Activated CD4-positive, alpha-beta memory T cell treated with anti-CD3 and anti-CD28 coated beads for 36 hours (primary cell): ENCODE data around the gene ARHGEF4. TPM values are rescaled to one million over a fixed set of nuclear protein-coding genes. Genes with fewer than 3 reads are reported as not detected.
"Not testable (repeated sequence)": the region's sequence is repeated elsewhere in the genome, so short reads cannot be mapped to it uniquely, and the experiment has no call there.

Source experiments
- CTCF ChIA-PET: fragments of 350-600 bp; sonication (Branson Sonifier 250); formaldehyde crosslinking; loops from one replicate; lab custom pipeline; 2021; ENCODE audit warnings: antibody characterized with exemption, inconsistent platforms; lab: Charles Lee
- POLR2A ChIA-PET: fragments of 350-600 bp; sonication (Branson Sonifier 250); formaldehyde crosslinking; loops from one replicate; lab custom pipeline; 2021; ENCODE audit warnings: antibody characterized with exemption; lab: Charles Lee
- DNase-seq: peaks from one replicate; pipeline ENCODE4 v3.0.0-alpha.2; 2020
- H3K27ac Mint-ChIP-seq: one replicate; pipeline ENCODE4 v1.8.0; 2021; ENCODE audit warnings: mixed read lengths
- H3K27me3 Mint-ChIP-seq: one replicate; pipeline ENCODE4 v1.8.0; 2021; ENCODE audit warnings: mixed read lengths
- H3K36me3 Mint-ChIP-seq: one replicate; pipeline ENCODE4 v1.8.0; 2021; ENCODE audit warnings: mixed read lengths
- H3K4me1 Mint-ChIP-seq: one replicate; pipeline ENCODE4 v1.8.0; 2021; ENCODE audit warnings: low read depth, mixed read lengths
- H3K4me3 Mint-ChIP-seq: one replicate; pipeline ENCODE4 v1.8.0; 2021; ENCODE audit warnings: mild to moderate bottlenecking, mixed read lengths
- H3K9me3 Mint-ChIP-seq: one replicate; pipeline ENCODE4 v1.8.0; 2021; ENCODE audit warnings: mixed read lengths
- intact Hi-C: fragments of 100-400 bp; cut with micrococcal nuclease; formaldehyde crosslinking; loops from one replicate; pipeline ENCODE4 v1.15.1; 2023
- total RNA-seq, 2 experiments: library from RNA; stranded (reverse); gene quantifications; one replicate each; pipeline ENCODE4 v1.2.3, GENCODE V29; 2021

The ARHGEF4 gene
- total RNA-seq, 2 experiments from 2014 or later: 0.52 to 0.58 TPM

DNA sequence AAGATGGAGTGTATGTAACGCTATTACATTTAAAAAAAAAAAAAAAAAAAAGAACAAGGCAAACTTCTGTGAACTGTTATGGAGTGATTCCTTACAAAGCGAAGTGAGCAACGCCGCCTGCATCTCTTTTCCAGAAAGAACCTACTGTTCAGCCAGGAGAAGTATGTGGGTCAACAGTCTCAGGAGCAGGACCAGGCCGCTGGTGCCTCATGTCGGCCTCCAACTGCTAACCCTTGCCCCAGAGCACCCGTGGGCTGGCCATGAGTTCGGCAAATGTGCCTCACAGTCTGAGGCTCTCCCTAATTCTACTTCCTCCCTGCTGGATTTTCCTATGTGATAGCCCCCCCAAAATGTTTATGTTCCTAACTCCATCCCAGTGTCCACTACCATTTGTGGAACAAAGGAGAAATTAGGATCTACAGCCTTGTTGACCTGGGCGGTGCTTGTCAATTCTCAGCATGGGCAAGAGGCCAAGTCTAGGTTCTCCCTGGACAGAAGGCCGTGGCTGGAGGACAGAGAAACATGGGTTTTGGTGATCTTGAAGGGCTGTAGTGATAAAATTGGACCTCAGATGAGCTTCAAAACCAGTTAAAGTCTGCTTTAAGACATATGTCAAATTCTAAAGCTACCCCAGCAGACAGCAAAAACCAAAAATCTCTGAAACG, 240.6 kb downstream of the ARHGEF4 start:
- POLR2A ChIA-PET: no interaction called here
- Mint-ChIP-seq H3K4me1 (peaks cover 40% of the 10 kb centered on the region), H3K27ac (no peak overlapping the region), H3K4me3 (no peak overlapping the region), H3K9me3 (no peaks in the 10 kb centered on the region), H3K36me3 (peaks cover 42% of the 10 kb centered on the region), H3K27me3 (no peaks in the 10 kb centered on the region)
- no peak for DNase-seq
- intact Hi-C loops: no loop called here
- CTCF ChIA-PET: no interaction called here

DNA sequence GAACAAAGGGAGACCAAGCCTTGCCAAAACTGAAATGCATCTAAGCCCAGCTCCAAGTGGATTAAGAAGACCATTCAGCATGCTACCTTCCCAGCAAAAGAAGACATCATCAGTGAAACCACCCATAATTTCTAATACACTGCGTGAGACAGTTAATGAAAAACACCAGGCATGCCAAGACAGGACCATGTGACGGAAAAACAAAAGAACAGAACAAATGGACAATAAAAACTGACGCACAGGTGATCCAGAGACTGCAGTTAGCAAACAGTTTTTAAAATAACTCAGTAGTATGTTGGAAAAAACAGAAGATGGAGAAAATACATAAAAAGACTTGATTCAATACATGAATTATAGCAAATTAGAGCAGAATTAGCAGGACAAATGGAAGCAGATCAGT, 241.3 kb downstream of the ARHGEF4 start:
- CTCF ChIA-PET: no interaction called here
- Mint-ChIP-seq H3K4me3 (no peak overlapping the region), H3K36me3 (peaks cover 45% of the 10 kb centered on the region), H3K27me3 (no peaks in the 10 kb centered on the region), H3K4me1 (peaks cover 40% of the 10 kb centered on the region), H3K27ac (no peak overlapping the region), H3K9me3 (no peaks in the 10 kb centered on the region)
- intact Hi-C loops: no loop called here
- DNase-seq: no peak
- POLR2A ChIA-PET: no interaction called here

DNA sequence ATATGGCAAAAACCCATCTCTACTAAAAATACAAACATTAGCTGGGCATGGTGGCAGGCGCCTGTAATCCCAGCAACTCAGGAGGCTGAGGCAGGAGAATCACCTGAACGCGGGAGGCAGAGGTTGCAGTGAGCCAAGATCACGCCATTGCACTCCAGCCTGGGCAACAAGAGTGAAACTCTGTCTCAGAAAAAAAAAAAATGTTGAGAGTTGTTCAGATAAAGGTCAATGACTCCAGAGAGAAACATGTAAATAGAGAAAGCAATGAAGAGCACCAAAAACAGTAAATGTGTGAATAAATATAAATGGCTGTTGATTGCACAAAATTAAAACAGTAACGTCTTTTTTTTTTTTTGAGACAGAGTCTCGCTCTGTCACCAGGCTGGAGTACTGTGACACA, 243.2 kb downstream of the ARHGEF4 start:
- H3K27ac Mint-ChIP-seq: not testable (repeated sequence)

DNA sequence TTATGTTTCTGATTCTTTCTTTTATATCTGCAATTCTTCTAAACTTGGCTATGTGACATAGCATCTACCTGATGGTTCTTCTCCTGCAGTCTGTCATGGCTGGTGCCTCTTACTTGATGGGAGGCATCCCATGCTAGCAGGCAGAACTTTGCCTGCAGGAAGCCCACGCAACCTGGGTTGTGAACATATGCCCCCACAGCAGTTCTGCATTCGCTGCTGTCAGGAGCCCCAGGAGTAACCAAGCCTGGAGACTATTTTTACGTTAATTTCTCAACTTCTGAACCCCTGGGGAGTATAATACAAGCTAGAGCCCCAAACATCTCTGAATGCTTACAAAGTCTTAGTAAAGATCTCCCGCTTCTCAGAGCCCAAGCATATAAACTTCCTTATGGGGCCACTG, 244.5 kb downstream of the ARHGEF4 start:
- Mint-ChIP-seq H3K9me3 (no peaks in the 10 kb centered on the region), H3K27ac (no peak overlapping the region), H3K4me3 (no peak overlapping the region), H3K27me3 (no peaks in the 10 kb centered on the region), H3K4me1 (peaks cover 38% of the 10 kb centered on the region), H3K36me3 (peaks cover 43% of the 10 kb centered on the region)
- DNase-seq: no peak
- CTCF ChIA-PET: no interaction called here
- intact Hi-C loops: loop anchor here (5.0 kb wide), 1 partner anchor 39 kb away; no protein-coding TSS in a partner anchor
- POLR2A ChIA-PET: interaction anchor here (1.0 kb wide), 1 partner anchor 12 kb away, joined by 3 read pairs; the partner anchor contains the start of gene FAM168B

More for the DNA sequence above, 243.2 kb downstream of the ARHGEF4 start:
- POLR2A ChIA-PET, DNase-seq, CTCF ChIA-PET, H3K9me3 Mint-ChIP-seq, H3K27me3 Mint-ChIP-seq, H3K4me3 Mint-ChIP-seq: not testable (repeated sequence)
- Mint-ChIP-seq H3K4me1 (peaks cover 33% of the 10 kb centered on the region), H3K36me3 (peaks cover 46% of the 10 kb centered on the region)
- intact Hi-C loops: loop anchor here (5.0 kb wide), 1 partner anchor 38 kb away; no protein-coding TSS in a partner anchor

DNA sequence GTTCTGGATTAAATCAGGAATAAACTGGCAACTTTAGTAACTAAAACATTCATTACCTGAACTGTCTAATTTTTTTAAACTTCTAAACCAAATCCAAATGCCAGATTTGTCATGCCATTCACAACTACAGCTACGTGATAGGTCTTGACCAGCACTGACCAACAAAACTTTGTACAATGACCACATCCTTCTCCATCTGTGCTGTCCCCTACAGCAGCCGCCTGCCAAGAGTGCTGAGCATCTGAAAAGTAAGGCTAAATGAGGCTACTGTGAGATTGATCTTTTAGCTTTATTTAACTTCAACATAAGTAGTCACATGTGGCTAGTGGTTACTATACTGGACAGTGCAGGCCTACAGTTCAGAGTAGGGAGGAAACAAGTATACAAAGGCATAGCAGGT, 248.9 kb downstream of the ARHGEF4 start:
- DNase-seq: no peak
- POLR2A ChIA-PET: no interaction called here
- Mint-ChIP-seq H3K4me3 (no peak overlapping the region), H3K27ac (no peak overlapping the region), H3K27me3 (no peaks in the 10 kb centered on the region), H3K4me1 (peaks cover 41% of the 10 kb centered on the region), H3K9me3 (no peaks in the 10 kb centered on the region), H3K36me3 (peaks cover 47% of the 10 kb centered on the region)
- CTCF ChIA-PET: interaction anchor here (1.2 kb wide), 1 partner anchor 407 kb away, joined by 3 read pairs; no protein-coding TSS in a partner anchor
- intact Hi-C loops: no loop called here

DNA sequence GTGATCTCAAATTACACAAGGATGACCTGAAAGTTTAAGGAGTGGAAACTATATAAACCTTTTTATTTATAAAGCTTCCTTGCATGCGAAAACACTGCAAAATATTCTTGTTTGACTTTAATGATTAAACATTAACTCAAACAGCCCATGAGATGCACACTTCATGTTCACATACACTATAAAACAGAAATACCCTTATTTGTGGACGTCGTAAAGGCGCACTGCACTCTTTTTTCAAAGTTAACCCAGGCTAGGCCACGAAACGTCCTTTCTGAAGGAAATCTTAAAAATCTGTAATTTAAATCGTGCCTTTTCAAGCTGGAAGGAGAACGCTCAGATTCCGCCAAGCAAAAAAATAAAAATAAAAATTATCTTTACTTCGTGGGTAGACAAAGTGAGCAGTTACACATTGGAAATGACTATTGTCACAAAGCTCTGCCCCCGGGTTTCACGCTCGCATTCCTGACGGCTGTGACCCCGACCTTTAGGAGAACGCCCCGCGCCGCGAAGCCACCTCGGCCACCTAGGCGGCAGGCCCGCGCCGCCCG, 255.8 kb downstream of the ARHGEF4 start:
- ChIA-PET POLR2A (interaction anchor here (0.9 to 2.5 kb wide), 5 partner anchors 11 to 28 kb away, joined by 3 to 10 read pairs (median 5); partner anchors contain the start of gene PLEKHB2), CTCF (interaction anchor here (0.6 to 2.5 kb wide), 3 partner anchors 12 to 400 kb away, joined by 3 to 14 read pairs (median 7); partner anchors contain the start of genes MZT2A and PLEKHB2)
- no peak for DNase-seq
- H3K4me1 Mint-ChIP-seq: peaks cover 22% of the 10 kb centered on the region
- peak overlapping the region; percentile 69 for H3K27ac Mint-ChIP-seq
- no peaks in the 10 kb centered on the region for H3K9me3 Mint-ChIP-seq
- no peaks in the 10 kb centered on the region for H3K27me3 Mint-ChIP-seq
- H3K4me3 Mint-ChIP-seq: peak overlapping the region; percentile 78
- intact Hi-C loops: loop anchor here (1.0 to 5.0 kb wide), 4 partner anchors 12 to 910 kb away; partner anchors contain the start of genes MZT2B and SMPD4
- H3K36me3 Mint-ChIP-seq: peaks cover 20% of the 10 kb centered on the region

DNA sequence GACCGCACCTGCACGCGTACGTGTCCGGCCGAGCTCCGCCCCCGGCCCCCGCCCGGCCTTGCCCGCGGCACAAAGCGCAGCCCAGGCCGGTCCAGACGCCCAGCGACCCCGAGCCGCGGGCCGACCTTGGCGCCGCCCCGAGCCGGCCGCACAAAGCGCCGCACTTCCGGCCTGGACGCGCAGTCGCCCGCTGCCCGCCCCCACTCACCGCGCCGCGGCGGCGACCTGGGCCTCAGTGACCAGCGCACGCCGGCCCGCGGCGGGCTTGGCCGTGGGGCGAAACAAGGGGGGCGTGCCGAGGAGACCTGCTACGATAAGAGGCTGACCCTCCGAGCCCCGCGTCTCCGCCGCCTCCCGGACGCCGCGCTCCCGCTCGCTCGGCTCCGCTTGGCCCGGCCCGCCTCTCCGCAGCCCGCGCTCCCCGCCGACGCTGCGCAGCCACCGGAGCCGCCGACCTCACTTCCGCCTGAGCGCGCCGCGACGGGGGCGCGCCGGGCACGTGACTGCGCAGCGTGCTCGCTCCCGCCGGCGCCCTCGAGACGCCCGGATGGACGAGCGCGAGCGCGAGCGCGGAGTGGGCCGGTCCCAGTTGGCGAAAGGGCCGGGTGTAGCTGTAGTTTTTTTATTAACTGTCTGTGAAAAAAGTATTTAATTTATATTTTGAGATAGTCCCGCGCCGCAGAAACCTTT, 256.4 kb downstream of the ARHGEF4 start, which contains the start of gene FAM168B:
Gene FAM168B, minus strand, starts transcription at position 455 of the 690 bp plus-strand sequence. CDS start 10,814 bp downstream, outside the sequence.
- peaks cover 15% of the 10 kb centered on the region for H3K4me1 Mint-ChIP-seq
- H3K4me3 Mint-ChIP-seq: peak within 1 kb of the TSS; percentile 96
- no peaks in the 10 kb centered on the region for H3K27me3 Mint-ChIP-seq
- no peaks in the 10 kb centered on the region for H3K9me3 Mint-ChIP-seq
- POLR2A ChIA-PET: interaction anchor here (0.7 to 2.5 kb wide), 11 partner anchors 10 to 399 kb away, joined by 3 to 10 read pairs (median 3); partner anchors contain the start of gene PLEKHB2
- CTCF ChIA-PET: interaction anchor here (0.5 to 2.5 kb wide), 6 partner anchors 11 to 399 kb away, joined by 3 to 14 read pairs (median 3); partner anchors contain the start of genes MZT2A and PLEKHB2
- intact Hi-C loops: loop anchor here (1.0 to 5.0 kb wide), 4 partner anchors 11 to 911 kb away; partner anchors contain the start of genes MZT2B and SMPD4
- H3K27ac Mint-ChIP-seq: peak within 1 kb of the TSS; percentile 96
- H3K36me3 Mint-ChIP-seq: peaks cover 14% of the 10 kb centered on the region
- peak; percentile 92 for DNase-seq

DNA sequence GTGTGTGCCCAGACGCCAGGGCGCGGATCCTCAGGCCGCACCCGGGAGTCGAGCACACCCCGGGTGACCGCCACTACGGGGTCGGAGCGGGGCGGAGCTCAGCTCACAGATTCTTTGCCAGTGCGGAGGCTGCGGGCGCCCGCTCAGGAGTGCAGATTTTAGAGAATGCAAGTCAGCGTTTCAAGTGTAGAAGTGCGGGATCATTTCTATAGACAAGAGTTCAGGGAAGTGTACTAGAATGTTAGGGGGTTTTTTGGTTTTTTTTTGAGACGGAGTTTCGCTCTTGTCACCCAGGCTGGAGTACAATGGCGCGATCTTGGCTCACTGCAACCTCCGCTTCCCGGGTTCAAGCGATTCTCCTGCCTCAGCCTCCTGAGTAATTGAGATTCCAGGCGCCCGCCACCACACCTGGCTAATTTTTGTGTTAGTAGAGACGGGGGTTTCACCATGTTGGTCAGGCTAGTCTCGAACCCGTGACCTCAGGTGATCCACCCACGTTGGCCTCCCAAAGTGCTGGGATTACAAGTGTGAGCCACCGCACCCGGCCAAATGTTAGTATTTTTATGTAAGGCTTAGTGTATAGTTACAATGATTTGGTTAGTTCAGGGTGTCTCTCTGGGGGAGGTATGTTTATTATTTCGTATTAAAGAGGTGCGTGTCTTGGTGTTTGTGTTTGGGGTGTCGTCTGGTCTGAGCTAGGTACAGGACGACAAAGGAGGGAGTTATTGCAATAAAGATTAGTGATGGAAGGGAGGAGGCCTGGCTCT, 257.2 kb downstream of the ARHGEF4 start:
- POLR2A ChIA-PET: interaction anchor here (0.7 to 2.5 kb wide), 8 partner anchors 10 to 399 kb away, joined by 3 to 10 read pairs (median 4); partner anchors contain the start of gene PLEKHB2
- peaks cover 10% of the 10 kb centered on the region for H3K36me3 Mint-ChIP-seq

DNA sequence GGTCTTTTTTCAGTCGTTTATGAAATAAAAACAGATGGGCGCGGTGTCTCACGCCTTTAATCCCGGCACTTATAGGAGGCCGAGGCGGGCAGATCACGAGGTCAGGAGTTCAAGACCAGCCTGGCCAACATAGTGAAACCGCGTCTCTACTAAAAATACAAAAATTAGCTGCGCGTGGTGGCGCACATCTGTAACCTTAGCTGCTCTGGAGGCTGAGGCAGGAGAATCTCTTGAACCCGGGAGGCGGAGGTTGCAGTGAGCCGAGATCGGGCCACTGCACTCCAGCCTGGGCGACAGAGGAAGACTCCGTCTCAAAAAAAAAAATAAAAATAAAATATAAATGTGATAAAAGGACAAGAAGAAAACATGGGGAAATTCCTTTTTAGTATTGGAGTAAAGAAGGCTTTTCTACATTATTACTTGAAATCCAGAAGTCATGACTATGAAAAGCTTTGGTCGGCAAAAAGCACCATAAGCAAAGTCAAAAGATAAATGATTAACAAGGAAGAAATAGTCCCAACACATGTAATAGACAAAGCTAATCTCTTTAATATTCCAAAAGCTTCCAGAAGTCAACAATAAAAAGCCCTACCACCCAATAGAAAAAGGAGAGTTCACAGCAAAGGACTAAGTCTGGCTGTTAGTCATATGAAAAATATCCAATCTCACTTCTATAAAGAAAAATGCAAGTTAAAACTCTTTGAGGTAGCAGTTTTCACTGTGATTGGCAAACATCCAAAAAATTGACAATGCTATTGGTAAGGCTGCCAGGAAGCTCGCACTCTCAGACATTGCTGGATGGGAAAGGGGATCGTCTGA, 258.0 kb downstream of the ARHGEF4 start:
- peaks cover 13% of the 10 kb centered on the region for H3K4me1 Mint-ChIP-seq
- peak overlapping the region; percentile 96 for H3K4me3 Mint-ChIP-seq
- POLR2A ChIA-PET: no interaction called here
- H3K9me3 Mint-ChIP-seq: no peaks in the 10 kb centered on the region
- intact Hi-C loops: loop anchor here (2.0 to 5.0 kb wide), 4 partner anchors 272 to 912 kb away; partner anchors contain the start of genes MZT2B and SMPD4
- peak overlapping the region; percentile 96 for H3K27ac Mint-ChIP-seq
- CTCF ChIA-PET: interaction anchor here (2.5 kb wide), 1 partner anchor 10 kb away, joined by 14 read pairs; the partner anchor contains the start of gene PLEKHB2
- DNase-seq: no peak
- H3K36me3 Mint-ChIP-seq: peaks cover 6% of the 10 kb centered on the region
- no peaks in the 10 kb centered on the region for H3K27me3 Mint-ChIP-seq

More for the DNA sequence above, 257.2 kb downstream of the ARHGEF4 start:
- DNase-seq: peak; percentile 52
- H3K27me3 Mint-ChIP-seq: no peaks in the 10 kb centered on the region
- CTCF ChIA-PET: interaction anchor here (0.5 to 2.5 kb wide), 5 partner anchors 10 to 398 kb away, joined by 3 to 14 read pairs (median 3); partner anchors contain the start of genes MZT2A and PLEKHB2
- H3K27ac Mint-ChIP-seq: peak overlapping the region; percentile 96
- H3K4me1 Mint-ChIP-seq: peaks cover 13% of the 10 kb centered on the region
- intact Hi-C loops: loop anchor here (1.0 to 5.0 kb wide), 5 partner anchors 10 to 912 kb away; partner anchors contain the start of genes MZT2B and SMPD4
- peak overlapping the region; percentile 96 for H3K4me3 Mint-ChIP-seq
- H3K9me3 Mint-ChIP-seq: no peaks in the 10 kb centered on the region
